GM10266 (cell line): ENCODE results near the gene SPG21.

Experiments
- DNase-seq: peaks from one replicate; pipeline ENCODE4 v3.0.0; 2012; ENCODE audit errors: extremely low spot score
- CTCF ChIP-seq: IDR thresholded peaks from 2 replicates; pipeline ENCODE4 v1.5.1; 2012; ENCODE audit warnings: mild to moderate bottlenecking, low read depth; ENCODE audit not compliant: control insufficient read depth, insufficient read depth; ENCODE audit errors: missing control alignments

The SPG21 gene

GRCh38 chr15:64989416-64990167 lies at the start of gene SPG21:
Gene SPG21, minus strand, starts transcription at chr15:64989914. Its CDS starts 6,345 bp downstream, at chr15:64983569.
- TF ChIP-seq CTCF, result no peak
- DNase-seq, result peak; percentile 96

- TF ChIP-seq CTCF, result no peak
- no peak for DNase-seq
These were observed 49.1 kb upstream of the SPG21 start for GRCh38 chr15:65038836-65039235.

- TF ChIP-seq CTCF, result no peak
- no peak for DNase-seq
These were observed 48.7 kb upstream of the SPG21 start for GRCh38 chr15:65038428-65038827.

GRCh38 chr15:65037309-65037708 lies 47.6 kb upstream of the SPG21 start:
- no peak for TF ChIP-seq CTCF
- DNase-seq, result no peak

GRCh38 chr15:65034719-65035118 lies 45.0 kb upstream of the SPG21 start:
- no peak for TF ChIP-seq CTCF
- no peak for DNase-seq

GRCh38 chr15:65033659-65034269 lies 44.0 kb upstream of the SPG21 start:
- peak; percentile 66 for TF ChIP-seq CTCF
- DNase-seq, result peak; percentile 54
